AG09319 (cell line): ENCODE results near the gene ZNF318.
A peak's percentile ranks its signal among the peaks of the same experiment; 100 is the strongest.

Source experiments
- DNase-seq: peaks from one replicate; pipeline ENCODE4 v3.0.0-alpha.2; 2010; ENCODE audit warnings: low read depth; ENCODE audit errors: extremely low read depth
- TF ChIP-seq, protein P1 (sequence below): IDR thresholded peaks from 2 replicates; pipeline ENCODE4 v1.5.1; 2011; ENCODE audit warnings: low read depth, mild to moderate bottlenecking, inconsistent platforms, low read length, moderate library complexity

Gene ZNF318

DNA sequence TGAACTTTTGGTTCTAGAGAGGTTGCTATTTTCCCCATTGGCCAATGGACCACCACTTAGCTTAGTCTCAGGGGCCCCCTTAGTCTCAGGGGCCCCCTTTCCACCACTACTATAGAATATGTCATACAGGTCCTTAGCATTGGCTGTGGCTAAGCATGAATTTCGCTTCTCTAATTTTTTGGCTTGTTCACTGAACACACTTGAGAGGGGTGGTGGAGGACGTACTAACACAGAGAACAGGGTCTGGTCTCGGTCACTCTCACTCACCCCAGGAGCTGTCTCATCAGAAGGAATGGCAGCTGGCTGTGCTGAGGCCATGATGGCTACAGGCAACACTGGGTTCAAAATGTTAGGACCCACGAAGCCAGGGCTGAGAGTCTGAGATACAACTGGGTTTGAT lies 30.3 kb downstream of the ZNF318 start:
- TF ChIP-seq, protein P1, sequence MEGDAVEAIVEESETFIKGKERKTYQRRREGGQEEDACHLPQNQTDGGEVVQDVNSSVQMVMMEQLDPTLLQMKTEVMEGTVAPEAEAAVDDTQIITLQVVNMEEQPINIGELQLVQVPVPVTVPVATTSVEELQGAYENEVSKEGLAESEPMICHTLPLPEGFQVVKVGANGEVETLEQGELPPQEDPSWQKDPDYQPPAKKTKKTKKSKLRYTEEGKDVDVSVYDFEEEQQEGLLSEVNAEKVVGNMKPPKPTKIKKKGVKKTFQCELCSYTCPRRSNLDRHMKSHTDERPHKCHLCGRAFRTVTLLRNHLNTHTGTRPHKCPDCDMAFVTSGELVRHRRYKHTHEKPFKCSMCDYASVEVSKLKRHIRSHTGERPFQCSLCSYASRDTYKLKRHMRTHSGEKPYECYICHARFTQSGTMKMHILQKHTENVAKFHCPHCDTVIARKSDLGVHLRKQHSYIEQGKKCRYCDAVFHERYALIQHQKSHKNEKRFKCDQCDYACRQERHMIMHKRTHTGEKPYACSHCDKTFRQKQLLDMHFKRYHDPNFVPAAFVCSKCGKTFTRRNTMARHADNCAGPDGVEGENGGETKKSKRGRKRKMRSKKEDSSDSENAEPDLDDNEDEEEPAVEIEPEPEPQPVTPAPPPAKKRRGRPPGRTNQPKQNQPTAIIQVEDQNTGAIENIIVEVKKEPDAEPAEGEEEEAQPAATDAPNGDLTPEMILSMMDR = no peak
- no peak for DNase-seq

DNA sequence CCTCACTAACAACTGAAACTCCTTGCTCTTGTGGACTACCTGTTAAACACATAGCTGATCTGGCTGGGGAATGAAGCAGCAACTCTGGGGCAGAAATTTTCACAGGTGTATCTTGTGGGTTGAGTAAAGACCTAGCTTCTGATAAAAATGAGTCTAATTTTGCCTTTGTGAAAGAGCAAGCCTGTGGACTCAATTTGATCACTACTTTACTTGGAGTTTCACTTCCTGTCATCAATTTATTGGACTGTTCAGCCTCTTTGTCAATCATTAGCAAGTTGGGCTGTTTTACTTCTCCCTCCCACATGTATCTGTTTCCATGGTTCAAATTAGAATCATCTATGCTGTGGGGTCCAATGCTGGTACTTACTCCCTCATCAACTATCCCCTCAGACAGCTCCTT lies 31.2 kb downstream of the ZNF318 start:
- TF ChIP-seq, protein P1 = no peak
- DNase-seq = no peak

DNA sequence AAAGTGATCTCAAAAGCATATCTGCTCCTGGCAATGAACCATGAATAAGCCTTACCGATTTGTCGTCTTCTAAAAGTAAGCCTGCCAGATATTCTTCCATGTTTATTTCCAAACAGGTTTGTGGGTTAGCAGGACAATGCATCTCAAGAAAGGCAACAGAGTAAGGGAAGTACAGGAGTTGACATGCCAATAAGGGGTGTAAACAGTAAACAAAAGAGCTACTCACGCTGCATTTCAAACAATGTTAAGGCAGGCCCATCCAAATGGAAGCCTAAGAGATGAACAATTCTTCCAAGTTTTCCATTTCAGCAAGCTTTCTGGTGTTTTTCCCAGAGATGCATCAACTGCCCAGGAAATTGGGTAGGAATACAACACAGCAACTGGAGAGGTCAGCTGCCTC lies 33.1 kb downstream of the ZNF318 start:
- no peak for DNase-seq
- TF ChIP-seq, protein P1 = no peak

DNA sequence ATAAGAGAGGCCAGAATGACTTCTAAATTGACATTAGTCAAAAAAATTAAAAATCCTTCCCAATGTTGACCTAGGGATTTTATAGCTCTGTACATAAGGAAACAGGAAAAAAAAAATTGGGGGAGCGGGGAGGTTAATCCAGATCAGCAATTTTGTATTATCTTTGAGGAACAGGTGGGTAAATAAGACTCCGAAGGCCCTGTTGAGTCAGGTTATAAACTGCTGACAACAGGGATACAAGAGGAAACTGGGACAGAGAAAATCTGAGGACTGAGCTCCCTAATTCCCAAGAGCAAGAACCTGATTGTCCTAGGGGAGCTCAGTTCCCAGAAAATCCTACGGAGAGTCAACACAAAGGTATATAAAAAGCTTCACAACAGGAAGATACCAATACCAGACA lies 34.0 kb downstream of the ZNF318 start:
- TF ChIP-seq, protein P1 = no peak
- DNase-seq = no peak

DNA sequence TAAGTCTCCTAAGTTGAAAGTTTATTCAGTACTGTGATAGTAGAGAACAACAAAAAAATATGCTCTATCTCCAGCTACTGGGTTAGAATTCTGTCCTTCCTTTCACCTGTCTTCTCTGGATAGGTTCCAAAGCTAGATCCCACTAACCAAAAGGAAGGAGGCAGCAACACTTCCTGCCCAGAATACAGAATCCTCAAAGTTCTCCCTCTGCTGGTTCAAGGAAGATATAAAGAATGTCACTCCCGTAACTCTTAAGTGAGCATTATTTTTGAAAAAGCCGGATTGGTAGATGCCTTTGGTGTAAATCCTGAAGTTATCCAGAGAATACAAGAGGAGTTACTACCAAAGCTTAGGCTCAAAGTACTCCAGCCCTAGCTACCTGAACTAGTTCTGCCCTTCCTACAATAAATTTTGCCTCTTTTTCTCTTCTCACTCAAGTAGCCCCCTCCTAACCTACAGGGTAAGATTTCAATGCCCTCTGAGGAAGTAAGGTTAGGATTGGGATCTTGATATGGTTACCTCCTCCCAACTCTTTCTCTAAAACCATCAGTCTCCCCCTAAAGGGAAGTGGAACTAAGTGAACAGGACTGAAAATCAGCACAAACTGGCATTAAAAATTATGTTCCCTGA lies 34.9 kb downstream of the ZNF318 start:
- DNase-seq = peak; percentile 19

DNA sequence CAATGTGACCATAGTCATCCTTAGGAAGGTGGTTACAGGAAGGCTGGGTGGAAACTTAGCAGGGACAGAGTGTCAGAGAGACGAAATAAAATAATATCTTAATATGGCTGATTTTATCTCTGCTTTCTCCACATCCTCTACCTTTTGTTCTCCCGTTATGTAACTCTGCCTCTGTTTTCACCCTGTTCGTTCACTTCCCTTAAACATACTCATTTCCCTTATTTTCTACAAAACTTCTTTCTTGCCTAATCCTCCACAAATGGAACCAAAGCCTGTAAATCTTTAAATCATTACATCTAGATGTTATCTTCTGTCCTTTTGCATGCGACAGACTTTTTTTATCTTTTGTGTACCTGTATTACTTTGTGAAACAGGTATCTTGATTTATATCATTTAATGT lies 37.6 kb downstream of the ZNF318 start:
- DNase-seq = no peak
- TF ChIP-seq, protein P1 = no peak

More for the DNA sequence above, 34.9 kb downstream of the ZNF318 start:
- TF ChIP-seq, protein P1 = peak; percentile 55

DNA sequence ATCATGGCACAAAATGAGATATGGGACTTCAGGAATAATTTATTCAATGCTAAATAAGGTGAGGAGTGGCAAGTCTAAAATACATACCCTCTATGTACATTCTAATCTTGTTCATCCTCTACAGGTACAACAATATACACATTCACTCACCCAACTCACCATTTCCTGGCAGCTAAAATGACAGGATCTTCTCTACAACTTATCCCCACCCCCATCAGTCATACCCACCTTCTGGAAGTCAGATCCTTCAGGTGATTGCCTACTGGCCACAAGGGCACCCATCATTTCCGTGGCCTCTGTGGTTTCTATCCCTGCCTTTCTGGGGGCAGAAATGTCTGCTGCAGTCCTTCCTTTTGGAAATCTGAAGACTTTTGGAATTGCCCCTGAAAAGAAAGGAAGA lies 38.0 kb downstream of the ZNF318 start:
- TF ChIP-seq, protein P1 = no peak

More for the DNA sequence above, 38.0 kb downstream of the ZNF318 start:
- no peak for DNase-seq
